ENCODE results near the gene ITPRID2.

- TF ChIP-seq, protein P1, sequence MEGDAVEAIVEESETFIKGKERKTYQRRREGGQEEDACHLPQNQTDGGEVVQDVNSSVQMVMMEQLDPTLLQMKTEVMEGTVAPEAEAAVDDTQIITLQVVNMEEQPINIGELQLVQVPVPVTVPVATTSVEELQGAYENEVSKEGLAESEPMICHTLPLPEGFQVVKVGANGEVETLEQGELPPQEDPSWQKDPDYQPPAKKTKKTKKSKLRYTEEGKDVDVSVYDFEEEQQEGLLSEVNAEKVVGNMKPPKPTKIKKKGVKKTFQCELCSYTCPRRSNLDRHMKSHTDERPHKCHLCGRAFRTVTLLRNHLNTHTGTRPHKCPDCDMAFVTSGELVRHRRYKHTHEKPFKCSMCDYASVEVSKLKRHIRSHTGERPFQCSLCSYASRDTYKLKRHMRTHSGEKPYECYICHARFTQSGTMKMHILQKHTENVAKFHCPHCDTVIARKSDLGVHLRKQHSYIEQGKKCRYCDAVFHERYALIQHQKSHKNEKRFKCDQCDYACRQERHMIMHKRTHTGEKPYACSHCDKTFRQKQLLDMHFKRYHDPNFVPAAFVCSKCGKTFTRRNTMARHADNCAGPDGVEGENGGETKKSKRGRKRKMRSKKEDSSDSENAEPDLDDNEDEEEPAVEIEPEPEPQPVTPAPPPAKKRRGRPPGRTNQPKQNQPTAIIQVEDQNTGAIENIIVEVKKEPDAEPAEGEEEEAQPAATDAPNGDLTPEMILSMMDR (IDR thresholded peaks at IDR 0.05; ENCODE audit: low read depth, low read length): no peak
- TF ChIP-seq EZH2phosphoT487 (IDR thresholded peaks at IDR 0.05; ENCODE audit: low read depth): no peak
Measured at GRCh38 chr2:181907057-181907456, 15.5 kb downstream of the ITPRID2 start.
